Liver (tissue), 9 donors: ENCODE data around the gene PCYT2. TPM values are rescaled to one million over a fixed set of nuclear protein-coding genes. Genes with fewer than 3 reads are reported as not detected.

Experiments used
- DNase-seq: peaks from one replicate; pipeline ENCODE4 v3.0.0-alpha.2; 2017; ENCODE audit warnings: low spot score
- H3K27ac ChIP-seq, 2 donors: one replicate each; pipeline ENCODE4 v1.7.0; 2013; ENCODE audit warnings: inconsistent platforms in 2 of 2, low read length in 2 of 2, control low read depth in 1 of 2, low read depth in 1 of 2, mild to moderate bottlenecking in 1 of 2
- H3K27me3 ChIP-seq, 4 donors: one replicate each; pipeline versions ENCODE4 v1.6.1 to v1.7.0; 2013; ENCODE audit warnings: low read length in 3 of 4, inconsistent platforms in 1 of 4, mild to moderate bottlenecking in 1 of 4, moderate library complexity in 1 of 4; ENCODE audit not compliant: control insufficient read depth in 4 of 4, insufficient read depth in 4 of 4
- H3K36me3 ChIP-seq, 4 donors: one replicate each; pipeline versions ENCODE4 v1.6.1 to v1.7.0; 2013; ENCODE audit warnings: low read length in 3 of 4, mild to moderate bottlenecking in 3 of 4, low read depth in 1 of 4, moderate library complexity in 1 of 4; ENCODE audit not compliant: control insufficient read depth in 4 of 4, insufficient read depth in 3 of 4
- H3K4me1 ChIP-seq, 4 donors: one replicate each; pipeline versions ENCODE4 v1.6.1 to v1.7.0; 2013; ENCODE audit warnings: low read length in 3 of 4, mild to moderate bottlenecking in 3 of 4, moderate library complexity in 1 of 4; ENCODE audit not compliant: control insufficient read depth in 4 of 4, insufficient read depth in 4 of 4
- H3K4me3 ChIP-seq, 3 donors: one replicate each; pipeline versions ENCODE4 v1.6.1 to v1.7.0; 2013; ENCODE audit warnings: low read length in 3 of 3, control low read depth in 1 of 3, low read depth in 1 of 3, mild to moderate bottlenecking in 1 of 3
- H3K9ac ChIP-seq, 2 donors: one replicate each; pipeline ENCODE4 v1.7.0; 2013; ENCODE audit warnings: low read length in 2 of 2, mild to moderate bottlenecking in 2 of 2, moderate library complexity in 2 of 2, control low read depth in 1 of 2, low read depth in 1 of 2
- H3K9me3 ChIP-seq, 4 donors: one replicate each; pipeline versions ENCODE4 v1.6.1 to v1.7.0; 2013; ENCODE audit warnings: low read length in 3 of 4; ENCODE audit not compliant: control insufficient read depth in 4 of 4
- CTCF ChIP-seq: fragments of 150-350 bp; IDR thresholded peaks from 2 replicates; pipeline ENCODE4 v1.5.1; 2017; ENCODE audit warnings: improper control_type of control experiment, low read depth, low read length; ENCODE audit not compliant: missing input control
- EGR1 ChIP-seq, 2 donors: IDR thresholded peaks; 2 replicates each; pipeline ENCODE4 v1.6.1; 2016 to 2018; ENCODE audit warnings: antibody characterized with exemption in 2 of 2, low read depth in 2 of 2
- FOXA1 ChIP-seq: IDR thresholded peaks from 2 replicates; pipeline ENCODE4 v1.6.1; 2016; ENCODE audit warnings: antibody characterized with exemption
- FOXA2 ChIP-seq: IDR thresholded peaks from 2 replicates; pipeline ENCODE4 v1.6.1; 2016; ENCODE audit warnings: antibody characterized with exemption
- GABPA ChIP-seq, 2 donors: IDR thresholded peaks in 1 of 2; conservative IDR thresholded peaks in 1 of 2; 2 replicates each; pipeline ENCODE4 v1.6.1; 2016; ENCODE audit warnings: antibody characterized with exemption in 2 of 2, mild to moderate bottlenecking in 1 of 2, moderate library complexity in 1 of 2
- HNF4A ChIP-seq, 2 donors: conservative IDR thresholded peaks; 2 replicates each; pipeline ENCODE4 v1.6.1; 2016; ENCODE audit warnings: antibody characterized with exemption in 2 of 2, mild to moderate bottlenecking in 2 of 2
- HNF4G ChIP-seq: IDR thresholded peaks from 2 replicates; pipeline ENCODE4 v1.6.1; 2016; ENCODE audit warnings: antibody characterized with exemption
- JUND ChIP-seq, 2 donors: IDR thresholded peaks; 2 replicates each; pipeline ENCODE4 v1.6.1; 2016; ENCODE audit warnings: antibody characterized with exemption in 2 of 2
- NR2F2 ChIP-seq: IDR thresholded peaks from 2 replicates; pipeline ENCODE4 v1.6.1; 2016; ENCODE audit warnings: antibody characterized with exemption
- REST ChIP-seq: IDR thresholded peaks from 2 replicates; pipeline ENCODE4 v1.6.1; 2016; ENCODE audit warnings: antibody characterized with exemption, mild to moderate bottlenecking
- RXRA ChIP-seq, 2 donors: IDR thresholded peaks; 2 replicates each; pipeline ENCODE4 v1.6.1; 2017 to 2018; ENCODE audit warnings: antibody characterized with exemption in 2 of 2, mild to moderate bottlenecking in 1 of 2
- SP1 ChIP-seq: IDR thresholded peaks from 2 replicates; pipeline ENCODE4 v1.6.1; 2018; ENCODE audit warnings: antibody characterized with exemption, mild to moderate bottlenecking
- TAF1 ChIP-seq: conservative IDR thresholded peaks from 2 replicates; pipeline ENCODE4 v1.6.1; 2016; ENCODE audit warnings: antibody characterized with exemption, mild to moderate bottlenecking
- YY1 ChIP-seq: IDR thresholded peaks from 2 replicates; pipeline ENCODE4 v1.6.1; 2016; ENCODE audit warnings: antibody characterized with exemption, mild to moderate bottlenecking
- ZBTB33 ChIP-seq: IDR thresholded peaks from 2 replicates; pipeline ENCODE4 v1.6.1; 2016; ENCODE audit warnings: antibody characterized with exemption
- WGBS: extraction: QIAGEN DNeasy Blood & Tissue Kit; methylation state at CpG from one replicate; pipeline ENCODE4 v1.1.7; 2013; 5-methylcytosine and 5-hydroxymethylcytosine counted together
- polyA plus RNA-seq, 2 donors: library from polyadenylated mRNA; stranded (reverse) in 1 of 2; unstranded in 1 of 2; fragments of 200-250 nt in 1 of 2; fragments of >200 nt in 1 of 2; fragmentation: Nextera tagmentation in 1 of 2; extraction: Ambion mirVana in 1 of 2; gene quantifications; one replicate each; pipeline versions ENCODE4 v1.2.1 to v1.2.3, GENCODE V29; 2013 to 2015
- total RNA-seq, 2 donors: library from RNA; depleted of rRNA; stranded (reverse); fragments of >200 nt; gene quantifications; one replicate each; pipeline ENCODE4 v1.2.3, GENCODE V29; 2014
- donor health status: healthy.
- donor health status: healthy.
- donor health status: healthy.
- donor health status: healthy.
- donor health status: healthy.

Gene PCYT2
- total and polyA plus RNA-seq, 4 donors = 63.9 to 101 (median 88.4) TPM

GRCh38 chr17:81928544-81929252, 17.5 kb upstream of the PCYT2 start (continued):
- no peak for TF ChIP-seq EGR1 (IDR thresholded peaks at IDR 0.05; ENCODE audit: low read depth in 2 of 2)
- no peak for TF ChIP-seq JUND (IDR thresholded peaks at IDR 0.05)

- 1% methylated on average over 98 of the region's 98 CpGs for WGBS
- peak within 1 kb of the TSS; percentile 55 to 86 for H3K9ac ChIP-seq
- peaks cover 23 to 62% (median 39%) of the 10 kb centered on the region in 4 donors for H3K4me1 ChIP-seq
- peak within 1 kb of the TSS; percentile 63 to 93 (median 75) for H3K4me3 ChIP-seq
- peak; percentile 92 for DNase-seq
- H3K36me3 ChIP-seq = no peaks in the 10 kb centered on the region
- TF ChIP-seq TAF1 (no peak), FOXA1 (no peak), REST (no peak), HNF4G (no peak), CTCF (no peak), YY1 (no peak), EGR1 (IDR thresholded peaks at IDR 0.05; ENCODE audit: low read depth in 2 of 2) (no peak), FOXA2 (no peak), ZBTB33 (no peak), GABPA (IDR thresholded peaks at IDR 0.05 in 1 of 2, conservative IDR thresholded peaks at IDR 0.05 in 1 of 2) (no peak), RXRA (IDR thresholded peaks at IDR 0.05) (no peak), HNF4A (conservative IDR thresholded peaks at IDR 0.05) (no peak), NR2F2 (no peak), SP1 (no peak), JUND (IDR thresholded peaks at IDR 0.05) (no peak)
- H3K9me3 ChIP-seq = no peaks in the 10 kb centered on the region
- no peaks in the 10 kb centered on the region for H3K27me3 ChIP-seq
- peak within 1 kb of the TSS; percentile 91 to 96 for H3K27ac ChIP-seq
Observed at GRCh38 chr17:81927653-81928543, 16.7 kb upstream of the PCYT2 start, which contains the start of gene MAFG. Gene MAFG (minus strand): TSS chr17:81927735. CDS start chr17:81923185, 4,550 bp downstream.
